HG02973 (cell line): Measurements from ENCODE around the gene DHRSX.
"Not testable (repeated sequence)": the region's sequence is repeated elsewhere in the genome, so short reads cannot be mapped to it uniquely, and the experiment has no call there.

ENCODE experiments used
- ATAC-seq: cut with Tn5 transposase; IDR thresholded peaks from one replicate; pipeline ENCODE4 v1.9.1; 2021; ENCODE audit warnings: moderate library complexity; ENCODE audit not compliant: unreplicated experiment

Gene DHRSX

GRCh38 chrX:2500803-2501558 is at the start of gene DHRSX, which contains the start of gene ZBED1:
DHRSX (minus strand) TSS chrX:2500976; CDS start chrX:2500925, 51 bp downstream.
ZBED1 (minus strand) TSS chrX:2500976; CDS start chrX:2490719, 10,257 bp downstream.
- ATAC-seq: peak; percentile 58

- no peak for ATAC-seq
Observed at GRCh38 chrX:2549876-2550275, 49.1 kb upstream of the DHRSX start.

- no peak for ATAC-seq
Observed at GRCh38 chrX:2548711-2549423, 48.1 kb upstream of the DHRSX start.

GRCh38 chrX:2547736-2548135 is 47.0 kb upstream of the DHRSX start:
- no peak for ATAC-seq

- ATAC-seq: no peak
Observed at GRCh38 chrX:2546496-2546895, 45.7 kb upstream of the DHRSX start.

GRCh38 chrX:2545144-2545543 is 44.4 kb upstream of the DHRSX start:
- ATAC-seq: no peak

GRCh38 chrX:2542826-2543521 is 42.2 kb upstream of the DHRSX start:
- no peak for ATAC-seq

- ATAC-seq: no peak
Observed at GRCh38 chrX:2541603-2542002, 40.8 kb upstream of the DHRSX start.

- ATAC-seq: no peak
Observed at GRCh38 chrX:2540426-2540947, 39.7 kb upstream of the DHRSX start.

- no peak for ATAC-seq
Observed at GRCh38 chrX:2539586-2539985, 38.8 kb upstream of the DHRSX start.

GRCh38 chrX:2538031-2538757 is 37.4 kb upstream of the DHRSX start:
- ATAC-seq: no peak

- ATAC-seq: no peak
Observed at GRCh38 chrX:2536974-2537373, 36.2 kb upstream of the DHRSX start.

- no peak for ATAC-seq
Observed at GRCh38 chrX:2536141-2536540, 35.4 kb upstream of the DHRSX start.

- not testable (repeated sequence) for ATAC-seq
Observed at GRCh38 chrX:2534261-2535021, 33.7 kb upstream of the DHRSX start.

- ATAC-seq: no peak
Observed at GRCh38 chrX:2533424-2533823, 32.6 kb upstream of the DHRSX start.

GRCh38 chrX:2526390-2526789 is 25.6 kb upstream of the DHRSX start:
- ATAC-seq: no peak

- ATAC-seq: no peak
Observed at GRCh38 chrX:2523911-2524310, 23.1 kb upstream of the DHRSX start.

- ATAC-seq: no peak
Observed at GRCh38 chrX:2521927-2522386, 21.2 kb upstream of the DHRSX start.

GRCh38 chrX:2521092-2521926 is 20.5 kb upstream of the DHRSX start:
- ATAC-seq: peak; percentile 86
